HCEC 1CT (cell line): Measurements from ENCODE around the gene PET100.
"Not testable (repeated sequence)": the region's sequence is repeated elsewhere in the genome, so short reads cannot be mapped to it uniquely, and the experiment has no call there.

ENCODE experiments used
- DNase-seq: peaks from one replicate; pipeline ENCODE4 v3.0.0-alpha.2; 2017

PET100 gene

GRCh38 chr19:7635670-7636069 is 6.1 kb downstream of the PET100 start:
- no peak for DNase-seq

DNA sequence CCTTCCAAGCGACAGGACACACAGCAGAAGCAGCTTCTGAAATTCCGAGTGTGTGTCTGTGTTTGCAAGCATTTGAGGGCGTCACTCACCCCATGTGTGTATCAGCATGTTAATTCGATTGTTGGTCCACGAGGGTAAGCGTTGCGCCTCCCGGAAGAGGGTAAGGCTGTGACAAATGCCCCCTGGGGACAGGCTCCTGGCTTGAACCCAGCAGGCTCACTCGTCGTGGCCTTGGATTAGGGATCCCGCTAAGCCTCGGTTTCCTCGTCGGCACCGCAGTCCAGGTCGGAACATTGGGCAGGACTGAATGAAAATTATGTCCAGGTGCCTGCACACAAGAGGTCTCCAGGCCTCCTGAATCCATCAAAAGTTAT is 6.7 kb downstream of the PET100 start:
- DNase-seq, result no peak

DNA sequence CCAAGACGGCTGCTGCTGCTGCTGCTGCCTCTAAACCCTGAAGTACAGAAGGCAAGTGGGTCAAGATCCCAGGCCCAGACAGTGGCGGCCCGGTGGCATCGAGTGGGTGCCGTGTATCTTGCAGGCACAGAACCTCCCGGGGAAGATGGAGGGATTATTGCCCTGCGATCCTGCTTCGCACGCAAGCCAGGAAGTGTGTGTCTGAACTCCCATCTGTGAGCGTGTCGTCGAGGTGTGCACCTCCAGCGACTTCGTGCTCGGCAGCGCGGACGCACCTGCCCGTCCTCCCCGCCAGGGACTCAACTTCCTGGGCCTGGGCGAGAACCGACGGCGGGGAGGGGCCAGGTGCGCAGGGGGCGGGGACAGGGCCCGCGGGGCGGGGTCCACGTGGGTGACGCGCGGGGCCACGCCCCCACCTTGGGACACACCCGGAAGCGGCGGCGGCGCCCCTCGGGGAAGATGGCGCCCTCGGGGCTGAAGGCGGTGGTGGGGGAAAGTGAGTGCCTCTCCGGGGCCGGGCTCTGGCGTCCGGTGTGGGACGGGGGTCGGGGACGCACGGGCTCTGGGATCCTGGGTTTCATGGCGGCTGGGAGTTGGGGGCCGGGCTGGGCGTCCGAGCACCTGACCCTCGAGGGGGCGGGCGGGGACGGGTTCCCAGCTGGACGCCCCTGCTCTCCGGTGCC is 7.2 kb downstream of the PET100 start, which contains the start of gene STXBP2:
STXBP2 (plus strand) TSS at position 420 of the 683 bp plus-strand sequence; CDS start at position 460, 40 bp downstream.
- DNase-seq, result no peak

- DNase-seq, result no peak
Measured at GRCh38 chr19:7637374-7638256, 8.0 kb downstream of the PET100 start.

DNA sequence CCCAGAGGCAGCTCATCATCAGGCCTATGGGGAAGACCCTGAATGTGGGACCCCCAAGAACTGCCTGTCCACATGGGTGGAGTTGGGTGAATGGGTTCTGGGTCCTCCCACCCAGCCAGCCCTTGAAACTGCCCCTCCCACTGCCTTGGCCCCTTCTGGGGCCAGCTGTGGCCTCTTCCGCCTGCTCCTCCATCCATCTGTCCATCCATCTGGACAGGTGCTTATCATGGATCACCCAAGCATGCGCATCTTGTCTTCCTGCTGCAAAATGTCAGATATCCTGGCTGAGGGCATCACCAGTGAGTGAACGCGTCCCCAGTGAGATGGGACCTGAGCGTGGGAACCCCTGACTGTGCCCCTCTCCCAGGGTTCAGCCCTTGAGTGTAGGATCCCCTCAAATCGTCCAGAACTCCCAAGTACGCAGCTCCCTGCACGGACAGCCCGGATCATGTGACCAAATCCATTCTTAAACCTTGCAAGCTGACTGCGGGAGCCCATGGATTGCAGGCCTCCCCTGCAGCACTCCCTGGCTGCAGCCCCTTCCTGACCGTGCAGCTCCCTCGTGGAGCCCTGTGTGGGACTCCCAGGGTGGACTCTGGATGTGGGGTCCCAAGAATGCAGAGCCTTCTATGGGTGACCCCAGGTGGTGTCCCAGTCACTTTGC is 9.3 kb downstream of the PET100 start:
- no peak for DNase-seq

DNA sequence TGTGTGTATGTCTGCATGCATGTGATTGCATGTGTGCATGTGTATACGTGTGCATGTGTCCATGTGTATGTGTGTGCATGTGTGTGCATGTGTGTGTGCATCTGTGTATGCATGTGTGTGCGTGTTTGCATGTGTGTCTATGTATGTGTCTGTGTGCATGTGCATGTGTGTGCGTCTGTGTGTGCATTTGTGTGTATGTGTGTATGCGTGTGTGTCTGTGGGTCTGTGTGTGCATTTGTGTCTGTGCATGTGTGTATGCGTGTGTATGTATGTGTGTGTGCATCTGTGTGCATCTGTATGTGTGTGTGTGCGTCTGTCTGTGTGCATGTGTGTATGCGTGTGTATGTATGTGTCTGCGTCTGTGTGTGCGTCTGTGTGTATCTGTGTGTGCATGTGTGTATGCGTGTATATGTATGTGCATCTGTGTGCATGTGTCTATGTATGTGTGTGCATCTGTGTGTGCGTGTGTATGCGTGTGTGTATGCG is 10.3 kb downstream of the PET100 start:
- DNase-seq, result no peak

DNA sequence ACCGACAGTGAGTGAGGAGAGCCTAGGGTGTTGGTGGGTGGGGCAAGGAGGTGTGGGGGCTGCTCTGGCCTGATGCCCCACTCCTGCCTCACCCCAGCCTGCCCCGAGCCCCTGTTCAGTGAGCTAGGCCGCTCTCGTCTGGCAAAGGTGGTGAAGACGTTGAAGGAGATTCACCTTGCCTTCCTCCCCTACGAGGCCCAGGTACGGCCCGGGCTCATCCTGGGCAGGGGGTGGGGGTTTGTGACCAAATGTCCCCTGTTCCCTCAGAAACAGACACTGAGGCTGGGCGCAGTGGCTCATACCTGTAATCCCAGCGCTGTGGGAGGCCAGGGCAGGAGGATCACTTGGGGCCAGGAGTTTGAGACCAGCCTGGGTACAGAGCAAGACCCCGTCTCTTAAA is 11.2 kb downstream of the PET100 start:
- DNase-seq, result no peak

DNA sequence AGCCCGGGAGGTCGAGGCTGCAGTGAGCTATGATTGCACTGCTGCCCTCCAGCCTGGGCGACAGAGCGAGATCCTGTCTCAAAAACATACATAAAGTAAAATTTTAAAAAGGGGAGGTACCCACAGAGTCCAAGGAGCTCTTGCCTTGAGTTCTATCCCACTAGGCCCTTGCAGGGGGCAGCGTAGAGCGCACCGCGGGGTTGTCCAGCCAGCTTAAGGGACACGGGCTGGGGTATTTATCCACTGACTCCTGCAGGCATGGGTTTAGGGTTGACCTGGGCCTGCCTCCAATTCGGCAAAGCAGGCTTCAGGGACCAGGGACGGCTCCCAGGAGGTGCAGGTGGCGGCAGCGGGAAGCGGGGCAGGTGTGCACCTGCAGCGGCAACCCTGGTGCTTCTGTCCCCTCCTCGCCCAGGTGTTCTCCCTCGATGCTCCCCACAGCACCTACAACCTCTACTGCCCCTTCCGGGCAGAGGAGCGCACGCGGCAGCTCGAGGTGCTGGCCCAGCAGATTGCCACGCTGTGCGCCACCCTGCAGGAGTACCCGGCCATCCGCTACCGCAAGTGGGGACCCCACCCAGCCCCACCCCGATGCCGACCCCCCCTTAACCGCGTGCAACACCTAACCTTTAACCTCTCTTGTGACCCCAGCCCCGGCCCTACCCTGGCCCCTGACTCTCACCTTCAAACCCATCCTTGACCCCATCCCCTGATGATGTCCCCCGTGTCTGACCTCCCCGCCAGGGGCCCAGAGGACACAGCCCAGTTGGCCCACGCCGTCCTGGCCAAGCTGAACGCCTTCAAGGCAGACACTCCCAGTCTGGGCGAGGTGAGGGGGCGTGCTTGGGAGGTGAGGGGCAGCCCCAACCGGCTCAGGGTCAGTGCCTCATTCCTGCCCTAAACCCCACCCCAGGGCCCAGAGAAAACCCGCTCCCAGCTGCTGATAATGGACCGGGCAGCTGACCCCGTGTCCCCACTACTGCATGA is 12.0 kb downstream of the PET100 start:
- no peak for DNase-seq

GRCh38 chr19:7642295-7643030 is 12.9 kb downstream of the PET100 start:
- DNase-seq, result no peak

DNA sequence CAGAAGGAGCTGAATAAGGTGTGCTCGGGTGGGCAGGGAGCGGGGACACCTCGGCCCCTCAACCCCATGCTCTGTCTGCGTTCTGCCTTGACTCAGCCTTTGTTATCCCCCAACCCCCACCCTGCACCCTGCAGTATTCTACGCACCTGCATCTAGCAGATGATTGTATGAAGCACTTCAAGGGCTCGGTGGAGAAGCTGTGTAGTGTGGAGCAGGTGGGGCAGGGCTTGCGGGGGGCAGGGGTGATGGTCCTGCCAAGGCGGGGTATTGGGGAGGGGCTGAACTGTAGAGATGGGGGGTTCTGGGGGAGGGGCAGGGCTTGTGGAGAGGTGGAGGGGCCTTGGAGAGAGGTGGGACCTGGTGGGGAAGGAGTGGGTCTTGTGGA is 13.4 kb downstream of the PET100 start:
- no peak for DNase-seq

GRCh38 chr19:7643629-7644549 is 14.3 kb downstream of the PET100 start:
- not testable (repeated sequence) for DNase-seq

GRCh38 chr19:7644550-7644877 is 14.9 kb downstream of the PET100 start:
- no peak for DNase-seq

DNA sequence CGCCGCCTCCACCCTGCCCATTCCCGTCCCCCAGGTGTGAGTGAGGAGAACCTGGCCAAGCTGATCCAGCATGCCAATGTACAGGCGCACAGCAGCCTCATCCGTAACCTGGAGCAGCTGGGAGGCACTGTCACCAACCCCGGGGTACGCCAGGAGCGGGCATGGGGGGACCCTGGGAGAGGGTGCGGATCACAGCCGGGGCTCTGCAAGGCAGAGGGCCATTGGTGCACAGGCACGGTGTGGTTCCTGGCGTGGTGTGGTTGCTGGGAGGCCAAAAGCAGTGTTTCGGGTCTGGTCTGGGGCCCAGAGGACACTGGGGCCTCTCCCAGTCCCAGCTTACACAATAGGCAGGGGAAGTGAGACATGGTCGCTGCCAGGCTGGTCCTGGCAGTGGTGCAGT is 15.6 kb downstream of the PET100 start:
- no peak for DNase-seq

GRCh38 chr19:7645656-7646425 is 16.2 kb downstream of the PET100 start:
- DNase-seq, result no peak

DNA sequence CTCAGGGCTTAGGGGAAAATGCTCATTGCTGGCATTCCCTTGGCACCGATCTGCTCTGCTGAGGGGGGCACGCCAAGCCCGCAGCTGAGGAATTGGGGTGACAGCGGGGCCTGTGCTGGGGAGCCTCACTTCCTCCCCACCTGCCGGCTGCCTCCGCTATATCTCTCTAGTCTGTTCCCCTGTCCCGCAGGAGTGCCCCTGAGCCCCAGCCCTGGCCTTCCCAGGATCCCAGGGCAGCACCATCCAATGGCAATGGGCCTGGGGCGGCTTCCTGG is 16.8 kb downstream of the PET100 start:
- DNase-seq, result no peak

- no peak for DNase-seq
Measured at GRCh38 chr19:7647156-7647555, 17.6 kb downstream of the PET100 start.

GRCh38 chr19:7648265-7649014 is 18.8 kb downstream of the PET100 start:
- no peak for DNase-seq

- DNase-seq, result no peak
Measured at GRCh38 chr19:7650148-7650547, 20.6 kb downstream of the PET100 start.

DNA sequence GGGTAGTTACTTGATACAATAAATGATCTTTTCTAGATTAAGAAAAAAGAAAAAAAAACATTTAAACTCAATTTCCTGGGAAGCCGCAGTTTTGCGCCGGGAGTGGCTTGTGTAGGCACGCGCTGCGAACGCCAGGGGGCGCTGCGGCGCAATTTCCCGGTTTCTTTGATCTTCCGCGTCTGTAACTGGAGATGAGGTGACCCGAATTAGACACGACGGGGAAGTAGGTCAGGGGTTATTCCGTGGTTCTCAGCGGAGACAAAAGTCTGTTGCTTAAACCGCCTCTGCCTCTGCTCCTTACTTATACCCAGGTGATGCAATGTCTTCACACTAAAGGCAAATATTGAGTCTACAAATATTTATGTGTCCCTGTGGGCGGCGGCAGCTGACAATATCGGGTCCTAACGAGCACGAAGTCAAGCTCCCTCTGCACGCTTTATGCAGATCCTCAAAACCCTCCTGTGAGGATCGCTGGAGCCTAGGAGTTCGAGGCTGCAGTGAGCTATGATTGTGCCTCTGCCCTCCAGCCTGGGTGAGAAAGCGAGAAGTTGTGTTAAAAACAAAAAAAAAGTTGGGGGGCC is 22.6 kb downstream of the PET100 start:
- peak; percentile 75 for DNase-seq
